Gastrocnemius medialis (tissue), 4 donors: Measurements from ENCODE around the gene ARHGAP6.
"Not testable (repeated sequence)": the region's sequence is repeated elsewhere in the genome, so short reads cannot be mapped to it uniquely, and the experiment has no call there.

Experiments
- CTCF ChIP-seq, 5 experiments: fragments of 450-650 bp in 3 of 5; fragments of 200-600 bp in 2 of 5; sonication (generic) in 2 of 5; IDR thresholded peaks in 4 of 5; conservative IDR thresholded peaks in 1 of 5; 1 replicate in 4 of 5; 2 replicates in 1 of 5; pipeline ENCODE4 v1.5.1; 2016 to 2019; ENCODE audit warnings: antibody characterized with exemption in 5 of 5, mild to moderate bottlenecking in 3 of 5, moderate library complexity in 3 of 5
- POLR2A ChIP-seq, 2 donors: fragments of 450-650 bp; IDR thresholded peaks; one replicate each; pipeline ENCODE4 v1.6.1; 2017; ENCODE audit warnings: antibody characterized with exemption in 2 of 2, mild to moderate bottlenecking in 2 of 2, moderate library complexity in 2 of 2

- TF ChIP-seq POLR2A (IDR thresholded peaks at IDR 0.05); CTCF (IDR thresholded peaks at IDR 0.05 in 4 of 5, conservative IDR thresholded peaks at IDR 0.05 in 1 of 5): not testable (repeated sequence)
Observed at GRCh38 chrX:11491375-11491774, 174.3 kb downstream of the ARHGAP6 start.
